Brain microvascular endothelial cell (primary cell): Measurements from ENCODE around the gene LIN9.

Experiments
- DNase-seq: peaks from one replicate; pipeline ENCODE4 v3.0.0-alpha.2; 2020
- H3K27ac ChIP-seq: fragments of 250-450 bp; sonication (Bioruptor Pico); 2 replicates; pipeline ENCODE4 v1.5.1; 2020; ENCODE audit warnings: mild to moderate bottlenecking, moderate library complexity
- H3K27me3 ChIP-seq: fragments of 250-450 bp; sonication (Bioruptor Pico); replicated peaks from 2 replicates; pipeline ENCODE4 v1.5.1; 2020; ENCODE audit warnings: mild to moderate bottlenecking
- H3K36me3 ChIP-seq: fragments of 250-450 bp; sonication (Bioruptor Pico); replicated peaks from 2 replicates; pipeline ENCODE4 v1.5.1; 2020; ENCODE audit warnings: mild to moderate bottlenecking
- H3K4me3 ChIP-seq: 2 replicates; pipeline ENCODE4 v1.5.1; 2011; ENCODE audit warnings: low read depth, mild to moderate bottlenecking, control low read depth, low read length, moderate library complexity
- in situ Hi-C: cut with HindIII; loops from 2 replicates; pipeline ENCODE4 v1.10.0; 2017; ENCODE audit warnings: low sequenced_read_pairs, low pct_ligation_motif_present
- TF ChIP-seq, protein P1 (sequence below): IDR thresholded peaks from 2 replicates; pipeline ENCODE4 v1.5.1; 2011; ENCODE audit warnings: low read depth, mild to moderate bottlenecking, moderate library complexity, low read length, control low read depth, inconsistent platforms; ENCODE audit errors: missing control alignments

LIN9 gene

DNA sequence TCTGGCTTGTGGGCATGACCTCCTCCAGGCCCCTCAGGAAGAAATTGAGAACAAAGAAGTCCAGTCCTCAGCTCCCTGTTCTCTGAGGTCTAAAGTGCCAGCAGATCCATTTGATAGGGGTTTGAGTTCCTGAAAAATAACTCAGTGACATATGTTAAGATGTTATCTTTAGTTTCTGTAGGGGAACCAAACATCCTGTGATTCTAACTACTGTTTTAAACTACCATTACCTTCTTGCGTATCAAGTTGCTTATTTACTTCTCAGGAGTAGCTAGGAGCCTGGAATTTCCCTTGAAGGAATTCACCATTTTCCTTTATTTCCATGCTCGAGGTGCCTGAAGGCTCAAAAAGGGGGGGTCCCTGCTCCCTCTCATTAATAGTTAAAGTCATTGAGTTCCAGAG lies 18.8 kb upstream of the LIN9 start:
- Histone ChIP-seq H3K36me3 (no peaks in the 10 kb centered on the region), H3K27me3 (no peaks in the 10 kb centered on the region), H3K4me3 (no peak overlapping the region), H3K27ac (no peak overlapping the region)
- TF ChIP-seq, protein P1, sequence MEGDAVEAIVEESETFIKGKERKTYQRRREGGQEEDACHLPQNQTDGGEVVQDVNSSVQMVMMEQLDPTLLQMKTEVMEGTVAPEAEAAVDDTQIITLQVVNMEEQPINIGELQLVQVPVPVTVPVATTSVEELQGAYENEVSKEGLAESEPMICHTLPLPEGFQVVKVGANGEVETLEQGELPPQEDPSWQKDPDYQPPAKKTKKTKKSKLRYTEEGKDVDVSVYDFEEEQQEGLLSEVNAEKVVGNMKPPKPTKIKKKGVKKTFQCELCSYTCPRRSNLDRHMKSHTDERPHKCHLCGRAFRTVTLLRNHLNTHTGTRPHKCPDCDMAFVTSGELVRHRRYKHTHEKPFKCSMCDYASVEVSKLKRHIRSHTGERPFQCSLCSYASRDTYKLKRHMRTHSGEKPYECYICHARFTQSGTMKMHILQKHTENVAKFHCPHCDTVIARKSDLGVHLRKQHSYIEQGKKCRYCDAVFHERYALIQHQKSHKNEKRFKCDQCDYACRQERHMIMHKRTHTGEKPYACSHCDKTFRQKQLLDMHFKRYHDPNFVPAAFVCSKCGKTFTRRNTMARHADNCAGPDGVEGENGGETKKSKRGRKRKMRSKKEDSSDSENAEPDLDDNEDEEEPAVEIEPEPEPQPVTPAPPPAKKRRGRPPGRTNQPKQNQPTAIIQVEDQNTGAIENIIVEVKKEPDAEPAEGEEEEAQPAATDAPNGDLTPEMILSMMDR: no peak
- DNase-seq: no peak
- in situ Hi-C loops: no loop called here

DNA sequence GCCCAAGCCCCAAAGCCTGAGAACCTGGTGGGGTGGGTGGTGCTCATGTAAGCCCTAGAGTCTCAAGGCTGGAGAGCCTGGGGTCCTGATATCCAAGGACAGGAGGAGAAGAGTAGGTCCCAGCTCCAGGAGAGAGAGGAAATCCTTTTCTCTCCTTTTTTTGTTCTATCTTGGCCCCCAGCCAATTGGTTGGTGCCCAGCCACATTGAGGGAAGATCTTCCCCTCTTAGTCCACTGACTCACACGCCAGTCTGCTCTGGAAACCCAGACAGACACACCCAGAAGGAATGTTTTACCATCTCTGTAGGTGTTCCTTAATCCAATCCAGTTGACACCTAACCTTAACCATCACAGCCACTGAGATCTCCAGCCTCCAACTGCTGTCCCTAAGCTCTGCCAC lies 16.2 kb upstream of the LIN9 start:
- DNase-seq: no peak
- TF ChIP-seq, protein P1: no peak
- Histone ChIP-seq H3K36me3 (no peaks in the 10 kb centered on the region), H3K27ac (no peak overlapping the region), H3K27me3 (no peaks in the 10 kb centered on the region), H3K4me3 (no peak overlapping the region)
- in situ Hi-C loops: no loop called here

DNA sequence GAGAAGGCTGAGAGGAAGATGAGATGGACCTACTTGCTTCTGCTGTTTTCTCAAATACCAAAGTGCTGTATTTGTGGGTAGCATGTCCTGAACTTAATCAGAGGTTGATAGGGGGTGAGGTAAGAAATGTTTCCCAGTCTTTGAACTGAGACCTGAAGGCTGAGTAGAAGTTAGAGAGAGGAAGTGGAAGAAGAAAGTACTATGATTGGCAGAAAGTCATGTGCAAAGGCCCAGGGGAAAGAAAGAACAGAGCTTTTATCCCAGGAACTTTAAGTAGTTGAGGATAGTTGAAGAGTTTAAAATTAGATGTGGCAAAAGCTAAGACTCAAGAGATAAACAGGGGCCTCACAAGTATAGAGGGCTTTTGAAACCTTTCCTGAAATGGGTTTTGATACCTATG lies 15.5 kb upstream of the LIN9 start:
- no peak overlapping the region for H3K27ac ChIP-seq
- H3K27me3 ChIP-seq: no peaks in the 10 kb centered on the region
- in situ Hi-C loops: no loop called here
- no peaks in the 10 kb centered on the region for H3K36me3 ChIP-seq
- DNase-seq: no peak
- H3K4me3 ChIP-seq: no peak overlapping the region
- TF ChIP-seq, protein P1: no peak

DNA sequence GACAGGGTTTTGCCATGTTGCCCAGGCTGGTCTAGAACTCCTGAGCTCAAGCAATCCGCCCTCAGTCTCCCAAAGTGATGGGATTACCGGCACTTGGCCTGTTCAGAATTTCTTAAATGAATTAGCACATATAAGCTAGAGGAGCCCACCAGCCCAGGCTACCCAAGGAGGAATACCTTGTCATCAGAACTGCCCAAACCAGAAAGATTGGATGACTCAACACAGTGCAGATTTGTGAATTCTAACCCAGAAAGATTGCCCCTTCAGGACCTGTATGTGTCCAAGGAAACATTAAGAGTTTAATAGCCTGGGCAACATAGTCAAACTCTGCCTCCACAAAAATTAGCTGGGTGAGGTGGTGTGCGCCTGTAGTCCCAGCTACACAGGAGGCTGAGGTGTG lies 14.0 kb upstream of the LIN9 start:
- TF ChIP-seq, protein P1: no peak
- Histone ChIP-seq H3K36me3 (no peaks in the 10 kb centered on the region), H3K27ac (no peak overlapping the region), H3K4me3 (no peak overlapping the region), H3K27me3 (no peaks in the 10 kb centered on the region)
- in situ Hi-C loops: no loop called here
- no peak for DNase-seq

DNA sequence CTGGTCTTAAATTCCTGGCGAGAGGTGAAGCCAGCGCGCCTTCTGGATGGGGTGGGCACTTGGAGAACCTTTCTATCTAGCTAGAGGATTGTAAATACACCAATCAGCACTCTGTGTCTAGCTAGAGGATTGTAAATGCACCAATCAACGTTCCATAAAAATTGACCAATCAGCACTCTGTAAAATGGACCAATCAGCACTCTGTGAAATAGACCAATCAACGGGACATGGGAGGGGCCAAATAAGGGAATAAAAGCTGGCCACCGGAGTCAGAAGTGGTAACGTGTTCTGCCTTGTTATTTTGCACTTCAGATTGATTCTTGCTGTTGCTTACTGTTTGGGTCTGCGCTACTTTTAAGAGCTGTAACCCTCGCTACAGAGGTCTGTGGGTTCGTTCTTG lies 12.0 kb upstream of the LIN9 start:
- no peak for DNase-seq
- Histone ChIP-seq H3K27ac (no peak overlapping the region), H3K27me3 (no peaks in the 10 kb centered on the region), H3K4me3 (no peak overlapping the region), H3K36me3 (no peaks in the 10 kb centered on the region)
- TF ChIP-seq, protein P1: no peak
- in situ Hi-C loops: no loop called here

DNA sequence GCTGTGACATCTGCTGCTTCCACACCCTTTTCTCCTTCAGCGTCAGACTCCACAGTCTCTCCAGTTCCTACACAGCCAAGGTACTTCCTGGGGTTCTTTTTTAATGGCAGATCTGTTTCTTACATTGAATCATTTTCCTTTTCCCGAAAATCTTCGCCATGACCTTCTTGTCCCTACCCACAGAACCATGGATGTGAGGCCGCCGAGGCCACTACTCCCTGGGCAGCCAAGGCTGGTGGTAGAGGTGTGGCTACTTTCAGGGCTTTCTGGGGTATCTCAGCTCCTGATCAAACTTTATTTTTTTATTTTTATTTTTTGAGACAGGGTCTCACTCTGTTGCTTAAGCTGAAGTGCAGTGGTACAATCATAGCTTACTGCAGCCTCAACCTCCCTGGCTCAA lies 9.5 kb upstream of the LIN9 start:
- Histone ChIP-seq H3K27ac (no peak overlapping the region), H3K36me3 (no peaks in the 10 kb centered on the region), H3K4me3 (no peak overlapping the region), H3K27me3 (no peaks in the 10 kb centered on the region)
- in situ Hi-C loops: no loop called here
- DNase-seq: no peak
- TF ChIP-seq, protein P1: no peak
